Liver (tissue), 9 donors: ENCODE results near the gene TULP4. TPM values are rescaled to one million over a fixed set of nuclear protein-coding genes. Genes with fewer than 3 reads are reported as not detected.

Experiments used
- DNase-seq: peaks from one replicate; pipeline ENCODE4 v3.0.0-alpha.2; 2017; ENCODE audit warnings: low spot score
- H3K27ac ChIP-seq, 2 donors: one replicate each; pipeline ENCODE4 v1.7.0; 2013; ENCODE audit warnings: inconsistent platforms in 2 of 2, low read length in 2 of 2, control low read depth in 1 of 2, low read depth in 1 of 2, mild to moderate bottlenecking in 1 of 2
- H3K27me3 ChIP-seq, 4 donors: one replicate each; pipeline versions ENCODE4 v1.6.1 to v1.7.0; 2013; ENCODE audit warnings: low read length in 3 of 4, inconsistent platforms in 1 of 4, mild to moderate bottlenecking in 1 of 4, moderate library complexity in 1 of 4; ENCODE audit not compliant: control insufficient read depth in 4 of 4, insufficient read depth in 4 of 4
- H3K36me3 ChIP-seq, 4 donors: one replicate each; pipeline versions ENCODE4 v1.6.1 to v1.7.0; 2013; ENCODE audit warnings: low read length in 3 of 4, mild to moderate bottlenecking in 3 of 4, low read depth in 1 of 4, moderate library complexity in 1 of 4; ENCODE audit not compliant: control insufficient read depth in 4 of 4, insufficient read depth in 3 of 4
- H3K4me1 ChIP-seq, 4 donors: one replicate each; pipeline versions ENCODE4 v1.6.1 to v1.7.0; 2013; ENCODE audit warnings: low read length in 3 of 4, mild to moderate bottlenecking in 3 of 4, moderate library complexity in 1 of 4; ENCODE audit not compliant: control insufficient read depth in 4 of 4, insufficient read depth in 4 of 4
- H3K4me3 ChIP-seq, 3 donors: one replicate each; pipeline versions ENCODE4 v1.6.1 to v1.7.0; 2013; ENCODE audit warnings: low read length in 3 of 3, control low read depth in 1 of 3, low read depth in 1 of 3, mild to moderate bottlenecking in 1 of 3
- H3K9ac ChIP-seq, 2 donors: one replicate each; pipeline ENCODE4 v1.7.0; 2013; ENCODE audit warnings: low read length in 2 of 2, mild to moderate bottlenecking in 2 of 2, moderate library complexity in 2 of 2, control low read depth in 1 of 2, low read depth in 1 of 2
- H3K9me3 ChIP-seq, 4 donors: one replicate each; pipeline versions ENCODE4 v1.6.1 to v1.7.0; 2013; ENCODE audit warnings: low read length in 3 of 4; ENCODE audit not compliant: control insufficient read depth in 4 of 4
- FOXA2 ChIP-seq: IDR thresholded peaks from 2 replicates; pipeline ENCODE4 v1.6.1; 2016; ENCODE audit warnings: antibody characterized with exemption
- GABPA ChIP-seq, 2 donors: IDR thresholded peaks in 1 of 2; conservative IDR thresholded peaks in 1 of 2; 2 replicates each; pipeline ENCODE4 v1.6.1; 2016; ENCODE audit warnings: antibody characterized with exemption in 2 of 2, mild to moderate bottlenecking in 1 of 2, moderate library complexity in 1 of 2
- HNF4A ChIP-seq, 2 donors: conservative IDR thresholded peaks; 2 replicates each; pipeline ENCODE4 v1.6.1; 2016; ENCODE audit warnings: antibody characterized with exemption in 2 of 2, mild to moderate bottlenecking in 2 of 2
- JUND ChIP-seq, 2 donors: IDR thresholded peaks; 2 replicates each; pipeline ENCODE4 v1.6.1; 2016; ENCODE audit warnings: antibody characterized with exemption in 2 of 2
- NR2F2 ChIP-seq: IDR thresholded peaks from 2 replicates; pipeline ENCODE4 v1.6.1; 2016; ENCODE audit warnings: antibody characterized with exemption
- RAD21 ChIP-seq, 2 donors: IDR thresholded peaks; 2 replicates each; pipeline ENCODE4 v1.6.1; 2016; ENCODE audit warnings: antibody characterized with exemption in 2 of 2, mild to moderate bottlenecking in 2 of 2
- RXRA ChIP-seq, 2 donors: IDR thresholded peaks; 2 replicates each; pipeline ENCODE4 v1.6.1; 2017 to 2018; ENCODE audit warnings: antibody characterized with exemption in 2 of 2, mild to moderate bottlenecking in 1 of 2
- YY1 ChIP-seq: IDR thresholded peaks from 2 replicates; pipeline ENCODE4 v1.6.1; 2016; ENCODE audit warnings: antibody characterized with exemption, mild to moderate bottlenecking
- WGBS: extraction: QIAGEN DNeasy Blood & Tissue Kit; methylation state at CpG from one replicate; pipeline ENCODE4 v1.1.7; 2013; 5-methylcytosine and 5-hydroxymethylcytosine counted together
- polyA plus RNA-seq, 2 donors: library from polyadenylated mRNA; stranded (reverse) in 1 of 2; unstranded in 1 of 2; fragments of 200-250 nt in 1 of 2; fragments of >200 nt in 1 of 2; fragmentation: Nextera tagmentation in 1 of 2; extraction: Ambion mirVana in 1 of 2; gene quantifications; one replicate each; pipeline versions ENCODE4 v1.2.1 to v1.2.3, GENCODE V29; 2013 to 2015
- total RNA-seq, 2 donors: library from RNA; depleted of rRNA; stranded (reverse); fragments of >200 nt; gene quantifications; one replicate each; pipeline ENCODE4 v1.2.3, GENCODE V29; 2014
- TF ChIP-seq, protein P1 (sequence below): IDR thresholded peaks from 2 replicates; pipeline ENCODE4 v1.6.1; 2016; ENCODE audit warnings: antibody characterized with exemption, mild to moderate bottlenecking
- TF ChIP-seq, protein P2 (sequence below): IDR thresholded peaks from 2 replicates; pipeline ENCODE4 v1.6.1; 2016; ENCODE audit warnings: antibody characterized with exemption
- TF ChIP-seq, protein P3 (sequence below): fragments of 150-350 bp; IDR thresholded peaks from 2 replicates; pipeline ENCODE4 v1.5.1; 2017; ENCODE audit warnings: improper control_type of control experiment, low read depth, low read length; ENCODE audit not compliant: missing input control
- donor health status: healthy.
- donor health status: healthy.
- donor health status: healthy.
- donor health status: healthy.
- donor health status: healthy.

Gene TULP4
- total and polyA plus RNA-seq, 4 donors, result 2.2 to 53.3 (median 18.0) TPM

DNA sequence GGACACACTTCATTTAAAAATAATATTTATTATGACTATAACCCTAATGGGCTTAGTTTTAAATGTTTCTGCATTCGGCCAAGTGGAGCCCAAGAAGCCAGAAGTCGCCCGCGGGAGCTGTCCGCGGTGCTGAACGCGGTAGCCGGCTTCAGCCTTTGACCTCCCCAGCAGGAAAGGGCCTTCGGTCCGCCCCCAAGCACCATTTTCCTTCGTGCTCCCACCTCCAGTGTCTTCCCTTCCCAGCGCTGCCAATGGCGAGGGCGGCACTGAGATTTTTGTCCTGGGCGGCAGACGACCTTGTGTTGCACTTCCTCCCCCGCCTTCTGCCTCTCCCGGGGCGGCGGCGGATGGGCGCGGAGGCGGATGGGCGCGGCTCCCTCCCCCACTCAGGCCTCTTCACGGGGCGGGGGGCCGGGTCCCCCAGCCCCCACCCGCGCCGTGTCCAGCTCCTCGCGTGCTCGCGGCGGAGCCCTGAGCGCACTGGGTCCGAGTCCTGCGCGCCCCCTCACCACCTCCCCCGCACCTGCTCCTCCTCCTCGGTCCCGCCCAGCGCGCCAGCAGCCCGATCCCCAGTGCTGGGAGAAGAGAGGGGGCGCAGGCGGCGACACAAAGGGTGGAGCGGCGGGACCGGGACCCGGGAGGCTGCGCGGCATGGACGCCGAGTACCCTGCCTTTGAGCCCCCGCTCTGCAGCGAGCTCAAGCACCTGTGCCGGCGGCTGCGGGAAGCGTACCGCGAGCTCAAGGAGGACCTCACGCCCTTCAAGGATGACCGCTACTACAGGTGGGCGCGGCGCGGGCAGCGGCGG, 224.0 kb downstream of the TULP4 start:
- Histone ChIP-seq H3K4me1 (peaks cover 0 to 14% (median 10%) of the 10 kb centered on the region in 4 donors), H3K4me3 (peak overlapping the region in 2 of 3 donors; percentile 38 to 48), H3K9ac (no peak overlapping the region), H3K27ac (no peak overlapping the region), H3K27me3 (peaks cover 0 to 8% (median 4%) of the 10 kb centered on the region in 4 donors), H3K36me3 (no peaks in the 10 kb centered on the region), H3K9me3 (peaks cover 0 to 5% (median 2%) of the 10 kb centered on the region in 4 donors)
- peak in 1 of 2 donors; percentile 17 for TF ChIP-seq RAD21 (IDR thresholded peaks at IDR 0.05)
- TF ChIP-seq HNF4A (conservative IDR thresholded peaks at IDR 0.05), result peak in 1 of 2 donors; percentile 49
- peak in 1 of 2 donors; percentile 19 for TF ChIP-seq RXRA (IDR thresholded peaks at IDR 0.05)
- peak; percentile 83 for TF ChIP-seq NR2F2
- TF ChIP-seq, protein P1, sequence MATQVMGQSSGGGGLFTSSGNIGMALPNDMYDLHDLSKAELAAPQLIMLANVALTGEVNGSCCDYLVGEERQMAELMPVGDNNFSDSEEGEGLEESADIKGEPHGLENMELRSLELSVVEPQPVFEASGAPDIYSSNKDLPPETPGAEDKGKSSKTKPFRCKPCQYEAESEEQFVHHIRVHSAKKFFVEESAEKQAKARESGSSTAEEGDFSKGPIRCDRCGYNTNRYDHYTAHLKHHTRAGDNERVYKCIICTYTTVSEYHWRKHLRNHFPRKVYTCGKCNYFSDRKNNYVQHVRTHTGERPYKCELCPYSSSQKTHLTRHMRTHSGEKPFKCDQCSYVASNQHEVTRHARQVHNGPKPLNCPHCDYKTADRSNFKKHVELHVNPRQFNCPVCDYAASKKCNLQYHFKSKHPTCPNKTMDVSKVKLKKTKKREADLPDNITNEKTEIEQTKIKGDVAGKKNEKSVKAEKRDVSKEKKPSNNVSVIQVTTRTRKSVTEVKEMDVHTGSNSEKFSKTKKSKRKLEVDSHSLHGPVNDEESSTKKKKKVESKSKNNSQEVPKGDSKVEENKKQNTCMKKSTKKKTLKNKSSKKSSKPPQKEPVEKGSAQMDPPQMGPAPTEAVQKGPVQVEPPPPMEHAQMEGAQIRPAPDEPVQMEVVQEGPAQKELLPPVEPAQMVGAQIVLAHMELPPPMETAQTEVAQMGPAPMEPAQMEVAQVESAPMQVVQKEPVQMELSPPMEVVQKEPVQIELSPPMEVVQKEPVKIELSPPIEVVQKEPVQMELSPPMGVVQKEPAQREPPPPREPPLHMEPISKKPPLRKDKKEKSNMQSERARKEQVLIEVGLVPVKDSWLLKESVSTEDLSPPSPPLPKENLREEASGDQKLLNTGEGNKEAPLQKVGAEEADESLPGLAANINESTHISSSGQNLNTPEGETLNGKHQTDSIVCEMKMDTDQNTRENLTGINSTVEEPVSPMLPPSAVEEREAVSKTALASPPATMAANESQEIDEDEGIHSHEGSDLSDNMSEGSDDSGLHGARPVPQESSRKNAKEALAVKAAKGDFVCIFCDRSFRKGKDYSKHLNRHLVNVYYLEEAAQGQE, result peak; percentile 100
- no peak for TF ChIP-seq JUND (IDR thresholded peaks at IDR 0.05)
- DNase-seq, result peak; percentile 74
- WGBS, result 6% methylated on average over 75 of the region's 75 CpGs

DNA sequence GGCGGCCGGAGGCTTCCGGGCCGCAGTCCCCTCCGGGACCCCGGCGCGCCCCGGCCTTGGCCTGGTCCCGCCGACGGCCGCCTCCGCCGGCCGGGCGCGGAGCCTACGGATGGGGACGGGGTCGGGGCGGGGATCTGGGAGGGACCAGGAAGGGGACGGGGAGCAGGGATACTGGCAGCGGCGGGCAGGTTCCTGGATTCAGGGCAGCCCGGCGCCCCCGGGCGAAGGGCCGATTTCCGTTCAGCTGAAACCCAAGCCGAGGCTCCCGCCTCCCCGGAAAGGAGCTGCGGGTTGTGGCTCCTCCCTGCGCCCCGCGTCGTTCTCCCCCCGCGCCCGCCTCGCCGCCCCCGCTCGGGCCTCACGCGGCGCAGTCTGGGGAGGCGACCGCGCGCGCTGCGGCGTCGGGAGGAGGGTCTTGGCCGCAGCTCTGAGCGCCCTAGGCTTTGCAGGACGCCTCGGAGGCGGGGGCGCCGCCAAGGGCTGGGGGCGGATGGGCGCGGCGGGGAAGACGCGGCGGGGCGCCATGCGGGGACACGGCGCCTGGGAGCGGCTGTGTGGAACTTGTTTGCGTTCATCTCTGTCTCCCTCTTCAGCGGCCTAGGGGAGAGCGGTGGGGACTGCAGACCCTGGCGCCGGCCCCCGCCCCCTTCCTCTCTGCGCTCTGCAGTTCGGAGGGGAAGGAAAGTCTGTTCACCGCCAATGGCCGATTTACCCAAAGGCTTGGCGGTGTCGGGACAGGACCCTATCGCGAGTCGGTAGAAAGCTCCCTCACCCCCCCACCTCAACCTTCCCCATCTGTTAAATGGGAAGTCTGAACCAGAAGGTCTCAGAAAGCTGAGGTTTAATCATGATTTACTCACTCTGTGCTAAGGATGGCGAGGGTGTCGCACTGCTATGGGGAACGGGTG, 224.9 kb downstream of the TULP4 start:
- no peak for DNase-seq
- Histone ChIP-seq H3K9me3 (peaks cover 0 to 5% (median 2%) of the 10 kb centered on the region in 4 donors), H3K27me3 (peaks cover 0 to 8% (median 4%) of the 10 kb centered on the region in 4 donors), H3K27ac (no peak overlapping the region), H3K4me3 (peak overlapping the region in 1 of 3 donors; percentile 48), H3K9ac (no peak overlapping the region), H3K4me1 (peaks cover 0 to 14% (median 10%) of the 10 kb centered on the region in 4 donors), H3K36me3 (no peaks in the 10 kb centered on the region)
- WGBS, result 6% methylated on average over 94 of the region's 94 CpGs
- TF ChIP-seq FOXA2, result no peak
- TF ChIP-seq, protein P2, sequence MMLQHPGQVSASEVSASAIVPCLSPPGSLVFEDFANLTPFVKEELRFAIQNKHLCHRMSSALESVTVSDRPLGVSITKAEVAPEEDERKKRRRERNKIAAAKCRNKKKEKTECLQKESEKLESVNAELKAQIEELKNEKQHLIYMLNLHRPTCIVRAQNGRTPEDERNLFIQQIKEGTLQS, result no peak
- TF ChIP-seq, protein P3, sequence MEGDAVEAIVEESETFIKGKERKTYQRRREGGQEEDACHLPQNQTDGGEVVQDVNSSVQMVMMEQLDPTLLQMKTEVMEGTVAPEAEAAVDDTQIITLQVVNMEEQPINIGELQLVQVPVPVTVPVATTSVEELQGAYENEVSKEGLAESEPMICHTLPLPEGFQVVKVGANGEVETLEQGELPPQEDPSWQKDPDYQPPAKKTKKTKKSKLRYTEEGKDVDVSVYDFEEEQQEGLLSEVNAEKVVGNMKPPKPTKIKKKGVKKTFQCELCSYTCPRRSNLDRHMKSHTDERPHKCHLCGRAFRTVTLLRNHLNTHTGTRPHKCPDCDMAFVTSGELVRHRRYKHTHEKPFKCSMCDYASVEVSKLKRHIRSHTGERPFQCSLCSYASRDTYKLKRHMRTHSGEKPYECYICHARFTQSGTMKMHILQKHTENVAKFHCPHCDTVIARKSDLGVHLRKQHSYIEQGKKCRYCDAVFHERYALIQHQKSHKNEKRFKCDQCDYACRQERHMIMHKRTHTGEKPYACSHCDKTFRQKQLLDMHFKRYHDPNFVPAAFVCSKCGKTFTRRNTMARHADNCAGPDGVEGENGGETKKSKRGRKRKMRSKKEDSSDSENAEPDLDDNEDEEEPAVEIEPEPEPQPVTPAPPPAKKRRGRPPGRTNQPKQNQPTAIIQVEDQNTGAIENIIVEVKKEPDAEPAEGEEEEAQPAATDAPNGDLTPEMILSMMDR, result no peak
- TF ChIP-seq NR2F2, result no peak
- no peak for TF ChIP-seq GABPA (IDR thresholded peaks at IDR 0.05 in 1 of 2, conservative IDR thresholded peaks at IDR 0.05 in 1 of 2)
- no peak for TF ChIP-seq YY1
